SK-N-SH treated with all-trans-retinoic acid at 6 μM for 48 hours (cell line): ENCODE measurements around the gene ZNF488.

Experiments
- ARNTL ChIP-seq: fragments of 450-650 bp; formaldehyde crosslinking; IDR thresholded peaks from 2 replicates; pipeline ENCODE4 v1.5.0; 2020; ENCODE audit warnings: low read depth, mild to moderate bottlenecking, moderate library complexity, borderline replicate concordance
- CSDC2 ChIP-seq: fragments of 250-450 bp; sonication (Bioruptor Pico); IDR thresholded peaks from 2 replicates; pipeline ENCODE4 v1.5.0; 2020; ENCODE audit warnings: mild to moderate bottlenecking, moderate library complexity
- TCF4 ChIP-seq: fragments of 250-450 bp; sonication (Bioruptor Pico); IDR thresholded peaks from 2 replicates; pipeline ENCODE4 v1.8.0; 2021; ENCODE audit warnings: mild to moderate bottlenecking, moderate library complexity, borderline replicate concordance

DNA sequence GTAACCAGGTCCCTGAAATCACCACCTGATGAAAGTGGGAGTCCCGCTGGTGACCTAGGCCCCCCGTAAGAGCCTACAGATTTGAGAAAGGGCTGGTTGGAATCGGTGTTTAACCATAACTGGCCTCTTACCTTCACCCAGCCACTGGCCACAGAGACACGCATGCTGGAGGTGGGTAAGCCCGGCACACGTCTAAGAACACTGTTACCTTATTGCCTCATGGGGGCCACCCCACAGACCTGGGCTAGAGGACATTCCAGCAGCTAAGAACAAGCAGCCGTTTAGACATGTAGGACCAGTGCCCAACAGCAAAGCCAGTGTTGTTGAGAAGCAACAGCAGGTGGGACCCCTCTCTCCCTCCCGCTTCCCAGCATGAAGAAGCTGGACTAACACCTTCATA lies 64.3 kb downstream of the ZNF488 start:
- TF ChIP-seq CSDC2 (CRISPR knock-in tag) (no peak), ARNTL (CRISPR knock-in tag) (no peak), TCF4 (CRISPR knock-in tag) (no peak)
